ENCODE results near the gene ADAMTSL5.
"Not testable (repeated sequence)": the region's sequence is repeated elsewhere in the genome, so short reads cannot be mapped to it uniquely, and the experiment has no call there.

Gene ADAMTSL5, protein sequence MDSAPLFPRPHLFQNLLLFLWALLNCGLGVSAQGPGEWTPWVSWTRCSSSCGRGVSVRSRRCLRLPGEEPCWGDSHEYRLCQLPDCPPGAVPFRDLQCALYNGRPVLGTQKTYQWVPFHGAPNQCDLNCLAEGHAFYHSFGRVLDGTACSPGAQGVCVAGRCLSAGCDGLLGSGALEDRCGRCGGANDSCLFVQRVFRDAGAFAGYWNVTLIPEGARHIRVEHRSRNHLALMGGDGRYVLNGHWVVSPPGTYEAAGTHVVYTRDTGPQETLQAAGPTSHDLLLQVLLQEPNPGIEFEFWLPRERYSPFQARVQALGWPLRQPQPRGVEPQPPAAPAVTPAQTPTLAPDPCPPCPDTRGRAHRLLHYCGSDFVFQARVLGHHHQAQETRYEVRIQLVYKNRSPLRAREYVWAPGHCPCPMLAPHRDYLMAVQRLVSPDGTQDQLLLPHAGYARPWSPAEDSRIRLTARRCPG

GRCh38 chr19:1512671-1513498, at the start of gene ADAMTSL5:
ADAMTSL5 (minus strand) TSS chr19:1513019; CDS start chr19:1510943, 2,076 bp downstream.
- no peak for DNase-seq

- DNase-seq: no peak
Measured at GRCh38 chr19:1561236-1561842, 48.5 kb upstream of the ADAMTSL5 start.

DNA sequence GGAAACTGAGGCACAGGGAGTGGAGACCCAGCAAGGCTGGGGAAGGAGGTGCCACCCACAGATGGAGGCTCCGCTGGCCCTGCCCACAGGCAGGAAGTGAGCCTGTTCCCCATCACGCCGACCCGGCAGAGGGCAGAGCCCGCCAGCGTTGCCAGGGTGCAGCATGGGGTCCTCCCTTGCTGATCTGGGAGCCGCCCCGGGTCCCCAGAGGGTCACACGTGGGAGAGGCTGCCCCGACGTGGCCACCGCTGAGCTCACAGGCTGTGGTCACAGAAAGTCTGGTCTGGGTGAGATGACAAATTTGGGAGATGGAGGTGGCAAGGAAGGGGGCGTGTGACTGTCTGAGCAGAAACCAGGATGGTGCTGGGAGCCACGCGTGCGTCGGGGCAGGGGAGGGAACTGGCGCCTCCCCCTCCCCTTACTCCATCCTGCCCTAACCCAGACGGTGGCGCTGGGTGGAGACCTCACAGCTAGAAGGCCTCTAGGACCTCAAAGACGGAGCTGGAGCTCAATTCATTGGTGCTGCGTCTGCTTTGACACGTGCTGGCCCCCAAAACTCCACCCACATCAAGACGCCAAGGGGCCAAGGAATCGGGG, 47.6 kb upstream of the ADAMTSL5 start:
- no peak for DNase-seq

DNA sequence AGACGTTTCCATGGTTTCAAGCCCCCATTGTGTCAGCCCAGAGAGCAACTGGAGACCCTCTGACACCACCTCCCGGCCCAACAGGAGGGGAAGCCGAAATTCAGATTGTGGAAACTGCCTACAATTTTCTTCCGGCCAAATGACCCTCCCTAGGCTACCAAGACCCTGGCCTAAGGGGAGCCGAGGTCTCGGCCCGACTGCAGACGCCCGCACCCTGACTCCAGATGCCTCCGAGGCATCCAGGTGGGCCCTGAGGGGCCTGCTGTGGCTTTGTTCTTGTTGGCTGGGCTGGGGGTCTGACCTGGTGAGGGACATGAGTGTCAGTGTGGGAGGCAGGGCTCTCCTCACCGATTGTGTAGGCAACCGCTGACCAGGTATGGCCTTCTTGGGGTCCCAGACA, 45.7 kb upstream of the ADAMTSL5 start:
- no peak for DNase-seq

DNA sequence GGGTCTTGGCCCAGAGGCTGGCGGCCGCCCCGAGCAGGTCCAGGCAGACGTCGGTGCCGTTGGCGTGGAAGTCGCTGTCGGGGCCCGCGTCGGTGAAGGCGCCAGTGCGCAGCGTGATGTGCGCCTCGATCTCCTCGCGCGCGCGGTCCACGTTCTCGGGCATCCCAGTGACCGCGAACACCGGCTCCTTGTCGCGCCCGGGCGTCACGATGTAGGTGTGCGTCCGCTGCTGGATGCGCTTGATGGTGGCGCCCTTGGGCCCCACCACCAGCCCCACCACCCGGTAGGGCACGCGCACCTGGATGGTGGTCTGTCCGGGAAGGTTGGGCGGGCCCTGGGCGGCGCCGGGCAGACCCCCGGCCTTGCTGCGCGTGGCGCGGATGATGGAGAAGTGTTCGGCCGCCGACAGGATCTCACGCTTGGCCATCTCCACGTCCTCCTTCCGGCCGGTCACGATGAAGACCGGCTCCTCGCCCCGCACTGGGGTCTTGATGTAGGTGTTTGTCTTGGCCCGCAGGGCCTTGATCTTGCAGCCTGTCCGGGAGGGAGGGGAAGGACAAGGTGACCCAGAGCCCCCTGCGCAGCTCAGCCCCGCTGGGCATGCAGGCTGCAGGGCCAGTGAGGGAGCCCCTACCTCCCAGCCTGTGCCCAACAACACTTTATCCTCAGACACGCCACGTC, 43.7 kb upstream of the ADAMTSL5 start:
- DNase-seq: no peak

DNA sequence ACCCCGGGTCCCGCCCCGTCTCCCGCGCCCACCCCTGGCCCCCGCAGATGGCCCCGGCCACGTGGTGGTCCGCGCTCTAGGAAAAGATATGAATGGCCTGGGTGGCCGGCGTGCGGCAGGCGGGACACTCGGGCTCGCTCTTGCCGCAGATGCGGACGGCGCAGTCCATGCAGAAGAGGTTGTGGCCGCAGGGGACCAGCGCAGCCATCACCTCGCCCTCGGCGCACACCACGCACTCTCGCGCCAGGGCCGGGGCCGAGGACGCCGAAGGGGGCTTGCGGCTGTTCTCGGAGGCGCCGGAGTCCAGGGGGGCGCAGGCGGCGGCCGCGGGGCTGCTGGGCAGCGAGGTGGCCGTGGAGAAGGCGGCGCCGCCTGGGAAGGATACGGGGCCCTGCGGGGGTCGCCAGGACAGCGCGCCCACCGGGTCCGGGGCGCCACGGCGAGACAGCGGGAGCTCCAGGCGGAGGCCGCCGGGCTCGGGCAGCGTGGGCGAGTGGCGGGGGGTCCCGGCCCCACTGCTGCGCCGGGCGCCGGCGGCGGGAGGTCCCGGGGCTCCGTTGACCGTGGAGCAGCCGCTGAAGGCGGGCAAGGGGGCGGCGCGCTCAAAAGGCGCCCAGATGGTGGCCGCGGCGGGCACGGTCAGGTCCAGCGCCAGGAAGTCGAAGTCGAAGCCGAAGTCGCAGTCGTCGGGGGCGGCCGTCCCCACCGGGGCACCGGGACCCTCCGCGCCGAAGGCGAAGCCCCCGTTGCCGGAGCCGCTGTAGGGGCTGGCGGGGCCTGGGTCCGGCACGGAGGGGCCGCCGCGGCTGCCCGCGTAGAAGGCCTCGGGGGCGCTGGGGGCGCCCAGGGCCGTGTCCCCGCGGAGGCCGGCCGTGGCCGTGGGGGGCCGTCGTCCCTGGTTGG, 42.9 kb upstream of the ADAMTSL5 start:
- no peak for DNase-seq

DNA sequence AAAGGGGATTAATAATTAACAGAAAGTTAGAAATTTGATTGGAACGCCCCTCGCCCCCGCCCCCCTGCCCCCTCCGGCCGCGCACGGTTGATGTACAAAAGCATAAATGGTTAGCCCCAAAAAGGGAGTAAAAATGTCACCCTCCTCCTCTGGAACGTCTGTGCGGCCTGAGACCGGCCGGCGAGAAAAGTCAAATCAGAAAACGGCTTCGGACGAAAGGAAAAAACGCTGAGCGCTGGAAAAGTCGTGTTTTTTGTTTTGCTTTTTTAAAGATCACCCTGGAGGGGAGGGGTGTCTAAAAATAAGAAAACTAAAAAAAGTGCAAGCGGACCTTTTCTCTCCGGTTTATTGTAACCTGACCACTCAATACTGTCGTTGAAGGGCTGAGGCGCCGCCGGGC, 42.1 kb upstream of the ADAMTSL5 start:
- no peak for DNase-seq

DNA sequence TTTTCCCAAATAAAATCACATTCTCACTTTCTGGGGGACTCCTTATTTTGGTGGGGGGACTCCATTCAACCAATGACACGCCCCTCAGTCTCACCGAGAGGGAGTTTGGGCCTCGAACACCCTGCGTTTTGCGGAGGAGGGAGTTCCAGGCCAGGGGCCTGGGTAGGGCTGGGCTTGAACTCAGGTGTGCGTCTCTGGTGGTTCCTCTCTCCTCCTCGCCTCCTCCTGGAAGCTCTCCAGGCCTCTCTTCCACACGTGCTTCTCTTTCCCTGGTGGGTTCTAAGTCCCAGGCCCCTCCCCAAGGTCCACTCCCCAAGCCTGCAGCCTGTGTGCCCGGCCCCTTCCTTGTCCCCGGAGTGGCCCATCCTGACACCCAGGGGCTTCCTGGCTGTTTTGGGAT, 40.6 kb upstream of the ADAMTSL5 start:
- DNase-seq: no peak

GRCh38 chr19:1551068-1552040, 38.5 kb upstream of the ADAMTSL5 start:
- DNase-seq: no peak

GRCh38 chr19:1549332-1549945, 36.6 kb upstream of the ADAMTSL5 start:
- DNase-seq: no peak

- DNase-seq: no peak
Measured at GRCh38 chr19:1540365-1540925, 27.6 kb upstream of the ADAMTSL5 start.

GRCh38 chr19:1539749-1540148, 26.9 kb upstream of the ADAMTSL5 start:
- DNase-seq: not testable (repeated sequence)

- no peak for DNase-seq
Measured at GRCh38 chr19:1538978-1539377, 26.2 kb upstream of the ADAMTSL5 start.

DNA sequence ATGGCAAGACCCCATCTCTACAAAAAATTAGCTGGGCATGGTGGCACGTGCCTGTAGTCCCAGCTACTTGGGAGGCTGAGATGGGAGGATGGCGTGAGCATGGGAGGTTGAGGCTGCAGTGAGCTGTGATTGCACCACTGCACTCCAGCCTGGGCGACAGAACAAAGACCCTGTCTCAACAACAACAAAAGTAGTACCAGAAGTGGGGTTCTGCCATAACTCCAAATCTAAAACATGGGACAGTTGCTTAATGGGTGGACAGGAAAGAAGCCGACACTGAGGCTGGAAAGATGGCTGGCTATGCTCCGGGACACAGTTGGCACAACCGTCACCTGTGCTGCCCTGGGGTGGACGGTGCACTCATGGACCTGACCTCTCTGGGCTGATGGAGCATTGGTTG, 22.9 kb upstream of the ADAMTSL5 start:
- not testable (repeated sequence) for DNase-seq

GRCh38 chr19:1534972-1535371, 22.2 kb upstream of the ADAMTSL5 start:
- no peak for DNase-seq

GRCh38 chr19:1533510-1534150, 20.8 kb upstream of the ADAMTSL5 start:
- no peak for DNase-seq

DNA sequence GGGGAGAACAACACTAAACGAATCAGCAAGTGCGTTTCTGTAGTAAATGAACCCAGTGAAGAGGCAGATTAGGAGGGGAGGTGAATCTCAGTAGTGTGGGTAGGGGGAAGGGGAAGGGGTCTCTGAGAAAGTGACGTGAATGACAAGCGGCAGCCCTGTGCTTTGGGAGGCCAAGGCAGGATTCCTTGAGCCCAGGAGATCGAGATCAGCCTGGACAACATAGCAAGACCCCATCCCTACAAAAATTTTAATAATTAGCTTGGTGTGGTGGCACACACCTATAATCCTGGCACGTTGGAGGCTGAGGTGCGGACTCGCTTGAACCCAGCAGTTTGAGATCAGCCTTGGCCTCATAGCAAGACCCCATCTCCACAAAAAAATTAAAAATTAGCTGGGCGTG, 19.2 kb upstream of the ADAMTSL5 start:
- DNase-seq: no peak

GRCh38 chr19:1531587-1531986, 18.8 kb upstream of the ADAMTSL5 start:
- no peak for DNase-seq

GRCh38 chr19:1530856-1531255, 18.0 kb upstream of the ADAMTSL5 start:
- DNase-seq: not testable (repeated sequence)

Data from NCI-H2081 (cell line).